Fibroblast of the conjunctiva (primary cell): ENCODE data around the gene B3GALT4.
"Not testable (repeated sequence)": the region's sequence is repeated elsewhere in the genome, so short reads cannot be mapped to it uniquely, and the experiment has no call there.

Experiments
- DNase-seq: peaks from one replicate; pipeline ENCODE4 v3.0.0-alpha.2; 2010; ENCODE audit warnings: low read depth

Gene B3GALT4, protein sequence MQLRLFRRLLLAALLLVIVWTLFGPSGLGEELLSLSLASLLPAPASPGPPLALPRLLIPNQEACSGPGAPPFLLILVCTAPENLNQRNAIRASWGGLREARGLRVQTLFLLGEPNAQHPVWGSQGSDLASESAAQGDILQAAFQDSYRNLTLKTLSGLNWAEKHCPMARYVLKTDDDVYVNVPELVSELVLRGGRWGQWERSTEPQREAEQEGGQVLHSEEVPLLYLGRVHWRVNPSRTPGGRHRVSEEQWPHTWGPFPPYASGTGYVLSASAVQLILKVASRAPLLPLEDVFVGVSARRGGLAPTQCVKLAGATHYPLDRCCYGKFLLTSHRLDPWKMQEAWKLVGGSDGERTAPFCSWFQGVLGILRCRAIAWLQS

DNA sequence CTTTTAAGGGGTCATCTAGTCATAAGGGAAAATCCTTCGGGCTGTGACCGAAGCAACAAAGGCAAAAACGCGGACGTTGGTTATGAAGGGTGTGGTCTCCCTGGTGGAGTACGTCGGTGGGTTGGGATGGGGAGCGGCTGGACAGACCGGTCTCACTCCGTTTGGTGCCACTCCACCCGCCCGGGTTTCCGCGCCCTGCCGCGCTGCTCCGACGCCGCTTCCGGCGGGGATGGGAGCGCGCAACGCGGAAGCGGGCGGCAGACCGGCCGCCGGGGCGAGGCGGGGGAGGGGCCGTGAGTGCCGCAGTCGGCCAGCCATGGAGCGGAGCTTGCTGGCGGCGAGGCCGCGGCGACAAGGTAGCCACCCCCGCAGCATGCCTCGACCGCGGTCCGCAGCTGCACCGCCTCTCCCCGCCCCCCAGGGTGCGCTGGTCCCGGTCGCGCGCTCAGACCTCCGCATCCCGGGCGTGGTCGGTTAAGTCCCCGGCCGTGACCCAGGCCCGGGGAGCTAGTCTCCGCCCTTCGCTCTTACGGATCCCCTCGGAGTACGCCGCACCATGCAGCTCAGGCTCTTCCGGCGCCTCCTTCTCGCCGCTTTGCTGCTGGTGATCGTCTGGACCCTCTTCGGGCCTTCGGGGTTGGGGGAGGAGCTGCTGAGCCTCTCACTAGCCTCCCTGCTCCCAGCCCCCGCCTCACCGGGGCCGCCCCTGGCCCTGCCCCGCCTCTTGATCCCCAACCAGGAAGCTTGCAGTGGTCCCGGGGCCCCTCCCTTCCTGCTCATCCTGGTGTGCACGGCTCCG, at the start of gene B3GALT4:
Gene B3GALT4 (plus strand): TSS at position 260 of the 799 bp plus-strand sequence. CDS start 297 bp downstream, at position 557.
- DNase-seq: peak; percentile 64

DNA sequence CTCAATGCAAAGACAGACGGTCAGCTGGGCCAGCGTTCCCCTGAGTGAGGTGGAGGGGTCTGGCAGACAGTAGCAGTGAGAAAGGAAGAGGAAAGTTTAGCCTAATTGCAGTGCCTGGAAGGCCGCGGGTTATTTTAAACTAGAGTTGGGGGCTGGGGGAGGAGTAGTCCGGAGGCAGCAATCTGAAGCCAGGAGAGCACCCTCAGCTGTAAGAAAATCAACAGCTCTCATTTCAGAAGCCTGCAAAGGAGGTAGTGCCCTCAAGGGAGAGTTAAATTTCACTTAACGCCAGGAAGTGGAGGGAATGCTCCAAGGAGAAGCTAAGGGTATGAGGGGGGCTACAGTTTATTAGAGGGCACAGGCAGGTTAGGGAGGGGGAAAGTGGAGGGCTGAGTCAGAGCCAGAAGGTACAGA, 41.7 kb upstream of the B3GALT4 start:
- no peak for DNase-seq

DNA sequence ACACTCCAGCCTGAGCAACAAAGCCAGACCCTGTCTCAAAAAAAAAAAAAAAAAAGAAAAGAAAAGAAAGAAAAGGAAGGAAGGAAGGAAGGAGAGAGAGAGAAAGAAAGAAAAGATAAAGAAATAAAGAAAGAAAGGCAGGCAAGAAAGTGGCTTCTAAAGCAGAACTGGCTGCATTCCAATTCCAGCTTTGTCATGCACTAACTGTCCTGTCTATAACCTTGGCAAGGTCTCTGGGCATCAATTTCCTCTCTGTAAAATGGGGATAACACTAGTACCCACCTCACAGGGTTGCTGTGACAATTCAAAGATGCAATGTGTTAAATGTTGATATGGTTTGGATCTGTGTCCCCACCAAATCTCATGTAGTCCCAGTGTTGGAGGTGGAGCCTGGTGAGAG, 40.6 kb upstream of the B3GALT4 start:
- no peak for DNase-seq

DNA sequence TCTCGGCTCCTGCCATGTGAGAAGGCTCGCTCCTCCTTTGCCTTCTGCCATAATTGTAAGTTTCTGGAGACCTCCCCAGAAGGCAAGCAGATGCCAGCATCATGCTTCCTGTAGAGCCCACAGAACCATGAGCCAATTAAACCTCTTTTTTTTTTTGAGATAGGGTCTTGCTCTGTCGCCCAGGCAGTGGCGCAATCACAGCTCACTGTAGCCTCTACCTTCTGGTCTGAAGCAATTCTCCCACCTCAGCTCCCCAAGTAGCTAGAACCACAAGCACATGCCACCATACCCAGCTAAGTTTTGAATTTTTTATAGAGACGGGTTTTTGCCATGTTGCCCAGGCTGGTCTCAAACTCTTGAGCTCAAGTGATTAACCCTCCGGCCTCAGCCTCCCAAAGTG, 40.1 kb upstream of the B3GALT4 start:
- no peak for DNase-seq

DNA sequence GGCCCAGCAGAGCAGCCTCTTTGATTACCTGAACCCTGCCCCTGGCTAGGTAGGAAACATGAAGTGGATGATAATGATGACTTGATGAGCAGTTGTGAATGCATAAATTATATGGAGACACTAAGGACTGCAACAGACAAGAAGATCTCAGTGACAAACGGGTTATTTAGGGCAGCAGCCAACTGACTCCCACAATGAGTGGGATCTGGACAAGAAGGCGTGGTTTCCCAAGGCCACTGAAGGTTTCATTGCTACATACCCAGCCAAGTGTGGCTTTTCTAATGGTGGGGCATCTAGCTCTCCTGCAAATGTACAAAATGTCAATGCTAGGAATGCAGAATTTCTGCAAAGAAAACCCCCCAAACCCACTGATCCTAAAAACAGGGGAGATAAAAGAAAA, 39.2 kb upstream of the B3GALT4 start:
- no peak for DNase-seq

DNA sequence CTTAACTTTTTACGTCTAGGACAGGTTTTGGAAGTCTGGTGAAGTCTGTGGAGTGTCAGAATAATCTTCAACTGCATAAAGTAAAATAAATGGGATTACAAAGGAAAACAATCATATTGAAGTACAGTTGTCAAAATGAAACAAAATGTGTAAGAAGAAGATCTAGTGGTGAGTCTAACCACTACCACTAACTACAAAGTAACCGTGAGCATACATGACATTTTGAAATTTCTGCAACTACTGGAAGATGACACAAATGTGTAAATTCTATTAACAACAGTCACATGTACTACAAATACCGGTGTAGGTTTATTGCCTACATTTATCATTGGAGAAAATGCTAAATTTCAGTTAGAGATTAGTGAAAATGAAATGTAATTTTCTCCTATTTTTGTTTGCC, 35.0 kb upstream of the B3GALT4 start:
- DNase-seq: no peak

DNA sequence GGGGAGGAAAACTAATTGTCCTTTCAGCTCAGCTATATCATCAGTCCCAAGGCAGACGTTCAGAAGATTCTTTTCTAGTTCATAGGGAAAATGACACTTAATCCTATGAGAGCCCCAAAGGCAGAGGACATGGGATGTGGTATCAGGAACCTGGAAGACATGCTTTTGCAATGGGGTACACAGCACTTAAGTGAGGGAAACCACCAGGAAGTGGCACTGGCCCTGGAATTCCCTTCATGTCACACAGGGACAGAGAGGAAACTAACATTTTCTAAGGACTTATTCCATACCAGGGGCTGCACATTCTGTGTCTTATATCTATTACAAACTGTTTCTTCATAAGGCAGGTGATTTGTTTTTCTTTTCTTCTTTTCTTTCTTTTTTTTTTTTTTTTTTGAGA, 33.4 kb upstream of the B3GALT4 start:
- no peak for DNase-seq

DNA sequence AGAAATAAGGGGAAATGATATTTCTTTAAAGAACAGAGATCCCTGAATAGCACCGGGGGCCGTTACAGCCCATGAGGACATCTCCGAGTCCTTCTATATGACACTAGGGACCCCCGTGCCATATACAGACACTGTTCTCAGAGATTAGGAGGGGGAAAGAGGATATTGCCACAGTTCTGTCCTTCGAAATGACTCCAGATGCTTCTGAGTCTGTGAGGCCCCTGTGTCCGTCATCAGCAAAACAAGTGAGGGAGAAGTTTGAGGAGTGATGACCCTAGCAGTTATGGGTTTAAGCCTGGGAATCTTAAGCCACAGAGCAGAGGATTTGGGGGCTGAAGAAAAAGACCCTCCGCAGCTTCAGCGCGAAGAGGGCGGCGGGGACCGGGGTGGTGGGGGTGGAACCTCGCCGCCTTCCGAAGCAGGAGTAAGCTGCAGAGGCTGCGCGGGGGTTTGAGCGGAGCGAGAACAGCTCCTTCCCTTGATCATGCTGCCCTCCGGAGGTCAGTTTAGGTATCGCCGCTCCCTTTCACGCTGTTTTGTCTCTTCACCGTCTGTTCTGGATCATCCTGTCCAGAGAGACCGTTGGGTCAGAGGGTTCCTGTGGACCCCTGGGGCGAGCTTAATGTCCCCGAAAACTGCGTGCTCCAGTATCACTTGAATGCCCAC, 28.8 kb upstream of the B3GALT4 start:
- DNase-seq: peak; percentile 77

DNA sequence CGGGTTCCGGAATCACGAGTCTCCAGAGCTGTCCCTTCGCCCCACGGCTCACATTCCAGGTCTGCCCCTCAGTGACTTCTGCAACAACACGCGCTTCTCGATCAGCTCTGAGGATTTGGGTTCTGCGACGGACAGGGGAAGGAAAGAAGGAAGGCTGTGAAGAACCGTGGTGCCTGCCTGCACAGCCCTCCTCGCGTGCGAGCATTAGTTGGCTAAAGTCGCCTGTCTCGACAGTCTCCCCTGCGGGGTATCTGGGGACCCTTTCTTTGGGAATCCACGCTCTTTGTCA, 28.3 kb upstream of the B3GALT4 start:
- no peak for DNase-seq

DNA sequence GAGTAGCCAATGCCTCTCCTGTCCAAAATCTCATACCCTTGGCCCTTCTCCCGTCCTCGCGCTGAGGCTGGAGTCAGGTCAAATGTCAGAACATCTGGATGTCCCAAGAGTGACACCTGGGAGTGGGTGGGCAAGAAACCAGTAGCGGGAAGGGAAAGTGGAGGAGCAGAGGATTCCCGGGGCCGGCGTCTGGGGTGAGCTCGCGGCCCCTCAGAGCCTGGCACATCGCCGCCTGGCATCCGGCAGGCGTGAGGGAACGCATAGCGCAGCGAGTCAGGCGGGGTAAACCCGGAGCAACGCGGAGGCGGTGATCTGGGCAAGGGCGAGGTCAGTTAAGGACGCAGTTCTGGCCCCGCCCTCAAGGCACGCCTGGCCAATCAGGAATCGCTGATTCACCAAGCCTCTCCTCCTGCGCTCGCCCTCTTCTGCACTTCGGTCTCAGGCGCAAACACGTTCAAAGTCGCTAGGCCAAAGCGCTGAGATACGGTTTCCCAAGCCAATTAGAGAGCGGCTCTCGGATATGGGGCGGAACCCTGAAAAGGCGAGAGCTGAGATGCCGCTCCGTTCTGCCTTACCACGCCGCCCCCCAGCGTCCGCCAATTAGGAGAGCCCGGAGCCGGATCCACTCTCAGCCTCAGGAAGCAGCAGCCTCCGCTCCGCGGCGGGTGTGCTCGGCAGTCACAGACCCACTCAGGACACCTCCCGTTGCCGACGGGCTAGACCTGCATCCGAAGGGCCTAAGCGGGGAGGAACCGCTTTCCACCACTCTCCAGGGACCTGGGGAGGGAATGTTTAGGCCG, 27.8 kb upstream of the B3GALT4 start:
- DNase-seq: peak; percentile 100

DNA sequence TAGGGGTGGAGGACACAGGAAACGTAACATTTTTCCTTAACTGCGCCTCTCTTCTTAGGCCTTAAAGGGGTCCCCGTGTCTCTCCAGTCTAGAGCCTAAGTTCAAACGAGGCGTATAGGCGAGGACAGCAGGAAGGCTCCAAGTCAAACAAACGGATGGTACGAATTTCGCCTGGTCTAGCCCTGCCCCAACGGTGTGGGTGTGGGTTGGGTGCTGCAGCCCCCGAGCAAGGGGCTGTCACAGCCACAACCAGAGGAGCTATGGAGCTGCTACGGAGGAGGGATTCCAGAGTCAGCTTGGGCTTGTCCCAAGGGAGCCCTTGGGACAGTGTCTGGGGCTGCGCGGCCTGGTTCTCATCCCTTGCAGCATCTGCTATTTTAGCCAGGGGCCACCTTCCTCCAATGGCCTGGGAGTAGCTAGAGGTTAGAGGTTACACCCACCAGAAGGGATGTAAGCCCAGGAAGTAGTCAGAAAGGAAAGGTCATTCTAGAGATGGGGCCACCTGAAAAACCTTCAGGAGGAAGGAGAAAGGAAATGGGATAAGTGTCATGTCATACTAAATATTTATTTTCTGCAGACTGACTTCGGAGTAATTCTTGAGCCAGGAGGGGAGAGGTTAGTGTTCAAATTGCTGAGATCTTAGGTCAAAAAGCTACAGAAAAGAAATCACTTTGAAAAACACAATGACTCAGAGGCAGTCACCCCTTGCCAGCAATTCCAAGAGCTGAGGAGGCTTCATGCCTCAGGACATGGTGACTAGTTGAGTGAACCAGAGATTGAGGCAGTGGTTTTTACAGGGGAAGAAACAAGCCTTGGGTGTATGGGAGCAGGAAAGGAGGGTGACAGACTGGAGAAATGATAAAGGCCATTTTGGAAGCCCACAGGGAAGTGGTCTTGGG, 26.9 kb upstream of the B3GALT4 start:
- DNase-seq: peak; percentile 54

DNA sequence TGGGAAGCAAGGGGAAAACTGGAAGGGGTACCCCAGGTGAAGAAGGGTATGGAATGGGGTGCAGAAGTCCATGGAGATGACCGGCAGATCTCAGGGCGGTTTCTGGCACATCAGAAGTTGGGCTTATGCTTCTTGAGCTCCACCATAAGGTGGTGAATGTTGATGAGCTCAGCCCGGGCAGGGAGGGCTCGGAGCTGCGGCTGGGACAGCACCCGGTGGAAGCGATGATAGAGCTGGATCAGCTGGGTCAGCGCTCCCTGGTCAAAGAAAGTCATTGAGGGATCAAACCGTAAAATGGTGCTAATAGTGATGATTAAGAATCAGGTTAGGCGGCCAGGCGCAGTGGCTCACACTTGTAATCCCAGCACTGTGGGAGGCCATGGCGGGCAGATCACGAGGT, 26.2 kb upstream of the B3GALT4 start:
- no peak for DNase-seq

DNA sequence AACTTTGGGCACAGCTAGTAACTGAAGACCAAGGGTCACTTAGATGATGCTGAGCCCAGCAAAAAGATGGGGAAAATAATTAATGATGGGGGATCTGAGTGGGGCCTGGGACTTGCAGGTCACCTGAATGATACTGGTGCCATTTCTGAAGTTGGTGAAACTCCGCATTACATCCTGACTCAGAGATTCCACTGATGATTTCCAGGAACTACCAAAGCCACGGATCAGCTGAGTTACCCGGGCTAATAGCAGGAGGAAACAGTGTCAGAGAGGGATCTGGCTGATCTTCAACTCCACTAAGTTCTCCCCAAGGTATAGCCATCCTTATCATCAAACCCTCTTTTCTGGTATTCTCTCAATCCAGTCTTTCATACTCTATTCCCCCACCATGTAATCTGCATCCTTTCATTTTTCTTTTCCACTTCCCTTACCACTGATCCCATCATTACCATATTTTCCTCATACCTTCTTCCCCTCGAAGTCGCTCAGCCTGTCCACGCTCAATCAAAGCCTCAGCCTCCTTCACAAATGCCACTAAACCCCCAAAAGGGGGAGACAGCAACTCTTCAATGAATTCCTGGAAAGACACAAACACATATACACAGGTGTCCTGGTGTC, 25.4 kb upstream of the B3GALT4 start:
- no peak for DNase-seq

DNA sequence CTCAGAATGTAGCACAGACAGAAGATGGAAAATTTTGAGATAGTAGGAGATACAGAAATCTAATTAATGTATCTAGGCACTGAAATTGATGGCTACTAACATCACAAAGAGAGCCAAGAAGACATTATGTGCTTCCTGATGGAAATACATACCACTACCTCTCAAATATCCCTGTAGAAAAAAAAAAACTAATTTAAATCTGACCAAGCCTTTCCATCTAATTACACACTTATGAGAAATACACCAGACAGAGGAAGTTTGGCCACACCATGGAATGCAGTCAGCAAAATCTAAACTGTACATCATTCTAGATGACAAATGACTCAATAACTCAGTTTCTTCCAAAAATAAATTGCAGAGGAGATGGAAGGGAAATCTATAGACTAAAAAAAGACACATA, 24.2 kb upstream of the B3GALT4 start:
- no peak for DNase-seq

DNA sequence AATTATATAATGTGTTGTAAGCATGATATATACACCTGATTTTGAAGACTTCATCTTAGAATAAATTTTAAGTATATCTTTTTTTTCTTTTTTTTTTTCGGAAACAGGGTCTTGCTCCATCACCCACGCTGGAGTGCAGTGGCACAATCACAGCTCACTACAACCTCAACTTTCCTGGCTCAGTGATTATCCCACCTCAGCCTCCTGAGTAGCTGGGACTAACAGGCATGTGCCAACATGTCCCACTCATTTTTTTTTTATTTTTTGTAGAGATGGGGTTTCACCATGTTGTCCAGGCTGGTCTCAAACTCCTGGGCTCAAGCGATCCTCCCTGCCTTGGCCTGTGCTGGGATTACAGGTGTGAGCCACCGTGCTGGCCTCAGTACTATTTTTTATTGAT, 22.3 kb upstream of the B3GALT4 start:
- no peak for DNase-seq

DNA sequence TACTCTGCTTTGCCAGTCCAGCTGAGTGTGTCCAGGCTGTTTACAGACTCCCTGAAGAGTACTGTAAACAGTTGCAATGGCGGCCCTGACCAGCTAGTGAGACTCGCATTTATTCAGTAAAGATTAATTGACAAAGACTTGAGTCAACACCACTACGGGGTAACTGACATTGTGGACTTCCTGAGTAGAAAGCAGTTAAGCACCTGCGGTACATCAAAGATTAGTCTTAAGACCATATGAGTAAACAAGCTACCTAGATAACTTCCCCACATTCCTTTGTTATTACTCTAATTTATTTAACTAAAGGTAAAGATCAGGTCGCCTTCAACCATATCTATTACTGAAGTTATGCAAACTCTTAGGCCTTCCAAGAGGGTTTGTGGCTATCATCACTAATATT, 17.9 kb upstream of the B3GALT4 start:
- no peak for DNase-seq

DNA sequence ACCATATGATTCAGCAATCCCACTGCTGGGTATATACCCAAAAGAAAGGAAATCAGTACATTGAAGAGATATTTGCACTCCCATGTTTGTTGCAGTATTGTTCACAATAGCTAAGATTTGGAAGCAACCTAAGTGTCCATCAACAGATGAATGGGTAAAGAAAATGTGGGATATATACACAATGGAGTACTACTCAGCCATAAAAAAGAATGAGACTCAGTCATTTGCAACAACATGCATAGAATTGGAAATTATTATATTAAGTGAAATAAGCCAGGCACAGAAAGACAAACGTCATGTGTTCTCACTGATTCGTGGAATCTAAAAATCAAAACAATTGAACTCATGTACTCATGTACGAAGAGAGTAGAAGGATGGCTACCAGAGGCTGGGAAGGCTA, 14.4 kb upstream of the B3GALT4 start:
- DNase-seq: not testable (repeated sequence)

DNA sequence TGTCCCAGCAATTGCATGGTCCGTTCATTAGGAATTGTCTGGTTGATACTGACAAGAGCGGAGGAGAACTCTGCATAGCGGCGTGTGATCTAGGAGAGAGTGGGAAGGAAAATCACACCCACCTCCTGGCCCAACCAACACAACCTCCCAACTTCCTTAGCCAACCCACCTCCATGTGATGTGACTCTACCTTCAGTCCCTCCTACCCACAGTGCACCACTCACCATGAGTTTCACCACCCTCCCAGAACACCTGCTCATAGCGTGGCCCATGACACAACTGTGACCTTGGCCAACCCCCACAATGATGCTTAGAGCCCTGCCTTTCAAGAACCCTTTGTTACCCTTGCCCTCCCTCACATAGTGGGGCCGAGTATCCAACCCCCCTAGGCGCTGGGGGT, 12.9 kb upstream of the B3GALT4 start:
- no peak for DNase-seq

DNA sequence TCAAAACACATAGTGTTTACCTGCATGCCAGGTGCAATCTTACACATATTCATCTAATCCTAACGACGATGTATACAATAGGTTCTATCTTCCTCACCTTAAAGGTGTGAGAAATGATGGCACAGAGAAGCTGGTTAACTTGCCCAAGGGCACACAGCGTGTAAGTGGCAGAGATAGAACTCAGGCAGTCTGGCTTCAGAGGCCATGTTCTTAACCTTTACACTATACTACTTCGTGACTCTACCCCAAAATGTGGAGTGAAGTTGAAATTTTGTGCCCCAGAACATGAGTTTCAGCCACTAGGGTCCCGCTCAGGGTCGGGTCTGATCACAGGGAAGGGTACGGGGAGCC, 5.8 kb upstream of the B3GALT4 start:
- DNase-seq: no peak

DNA sequence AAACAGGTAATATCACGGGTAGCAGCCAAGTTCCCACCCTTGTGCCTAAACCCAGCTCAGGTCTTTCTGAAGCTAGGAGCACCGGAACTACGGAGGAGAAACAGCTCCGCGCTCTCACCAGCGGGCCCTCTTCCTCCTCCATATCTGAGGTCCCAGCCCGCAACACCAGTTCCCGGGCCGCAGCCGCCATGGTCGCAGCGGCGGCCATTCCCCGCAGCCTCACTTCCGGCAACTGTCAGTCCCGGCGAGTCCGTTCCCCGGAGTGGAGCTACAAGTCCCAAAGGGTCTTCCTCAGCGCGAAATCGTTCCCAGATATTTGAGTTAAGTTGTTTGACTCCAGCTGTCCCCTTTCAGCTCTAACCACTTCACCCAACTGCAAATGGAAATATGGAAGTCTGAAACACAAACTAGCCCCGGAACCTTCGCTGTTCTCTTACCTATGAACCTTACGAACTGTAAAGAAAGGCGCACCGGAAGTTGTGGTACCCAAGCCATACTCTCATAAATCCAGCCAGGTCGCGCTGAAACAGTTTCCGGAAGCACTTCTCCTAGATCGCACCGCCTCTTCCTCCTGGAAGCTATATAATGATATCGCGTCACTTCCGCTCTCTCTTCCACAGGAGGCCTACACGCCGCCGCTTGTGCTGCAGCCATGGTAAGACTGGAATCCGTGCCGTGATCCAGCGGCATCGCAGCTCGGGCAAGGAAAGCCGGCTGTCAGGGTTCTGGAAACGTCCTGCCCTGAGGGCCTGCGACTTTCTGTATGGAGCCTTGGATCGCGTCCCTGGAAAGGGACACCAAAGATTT, 5.3 kb upstream of the B3GALT4 start, which contains the start of the genes RPS18 and VPS52:
Gene RPS18 (plus strand): TSS at position 608 of the 807 bp plus-strand sequence. CDS start 45 bp downstream, at position 653.
Gene VPS52 (minus strand): TSS at position 409 of the 807 bp plus-strand sequence. CDS start 201 bp downstream, at position 208.
- peak; percentile 98 for DNase-seq
